ENCODE measurements around the gene ROBO1.

The ROBO1 gene

GRCh38 chr3:78834910-78835309 is 932.9 kb downstream of the ROBO1 start:
- Histone ChIP-seq H3K36me3 (replicated peaks; ENCODE audit: insufficient read depth, low read length) (no peaks in the 10 kb centered on the region), H2AFZ (ENCODE audit: low read length) (no peak overlapping the region), H3F3A (ENCODE audit: insufficient read depth, low read length) (no peaks in the 10 kb centered on the region), H3K9ac (ENCODE audit: low read length) (no peak overlapping the region), H4K20me1 (ENCODE audit: insufficient read depth, low read length) (no peaks in the 10 kb centered on the region), H3K27me3 (replicated peaks; ENCODE audit: insufficient read depth, low read length) (no peaks in the 10 kb centered on the region), H3K27ac (ENCODE audit: low read length) (no peak overlapping the region), H3K79me2 (ENCODE audit: low read length) (no peaks in the 10 kb centered on the region), H3K4me1 (ENCODE audit: low read length) (no peaks in the 10 kb centered on the region), H3K4me3 (ENCODE audit: low read length) (no peak overlapping the region), H3K4me2 (ENCODE audit: low read depth, low read length) (no peak overlapping the region), H3K9me2 (replicated peaks; ENCODE audit: insufficient read depth, low read length) (no peaks in the 10 kb centered on the region), H3K9me3 (replicated peaks; ENCODE audit: insufficient read depth, low read length) (no peaks in the 10 kb centered on the region)
- TF ChIP-seq EZH2phosphoT487 (IDR thresholded peaks at IDR 0.05; ENCODE audit: low read length): no peak
- TF ChIP-seq EZH2 (optimal IDR thresholded peaks at IDR 0.05; ENCODE audit: low read depth, low read length): no peak
- no peak for TF ChIP-seq CTCF (IDR thresholded peaks at IDR 0.05; ENCODE audit: low read length)
- no peak for DNase-seq

GRCh38 chr3:78832785-78833204 is 935.0 kb downstream of the ROBO1 start:
- H3K9me2 ChIP-seq (replicated peaks; ENCODE audit: insufficient read depth, low read length): no peaks in the 10 kb centered on the region
- H3K4me1 ChIP-seq (ENCODE audit: low read length): no peaks in the 10 kb centered on the region
- TF ChIP-seq EZH2 (optimal IDR thresholded peaks at IDR 0.05; ENCODE audit: low read depth, low read length) (no peak), CTCF (IDR thresholded peaks at IDR 0.05; ENCODE audit: low read length) (no peak), EZH2phosphoT487 (IDR thresholded peaks at IDR 0.05; ENCODE audit: low read length) (no peak)
- H4K20me1 ChIP-seq (ENCODE audit: insufficient read depth, low read length): no peaks in the 10 kb centered on the region
- no peaks in the 10 kb centered on the region for H3K27me3 ChIP-seq (replicated peaks; ENCODE audit: insufficient read depth, low read length)
- H3K9ac ChIP-seq (ENCODE audit: low read length): no peak overlapping the region
- no peaks in the 10 kb centered on the region for H3K79me2 ChIP-seq (ENCODE audit: low read length)
- no peak for DNase-seq
- no peak overlapping the region for H3K4me2 ChIP-seq (ENCODE audit: low read depth, low read length)
- no peak overlapping the region for H3K27ac ChIP-seq (ENCODE audit: low read length)
- no peaks in the 10 kb centered on the region for H3K36me3 ChIP-seq (replicated peaks; ENCODE audit: insufficient read depth, low read length)
- no peak overlapping the region for H3K4me3 ChIP-seq (ENCODE audit: low read length)
- H3K9me3 ChIP-seq (replicated peaks; ENCODE audit: insufficient read depth, low read length): no peaks in the 10 kb centered on the region
- H2AFZ ChIP-seq (ENCODE audit: low read length): no peak overlapping the region
- H3F3A ChIP-seq (ENCODE audit: insufficient read depth, low read length): no peaks in the 10 kb centered on the region

- TF ChIP-seq EZH2phosphoT487 (IDR thresholded peaks at IDR 0.05; ENCODE audit: low read length): no peak
- no peak for TF ChIP-seq EZH2 (optimal IDR thresholded peaks at IDR 0.05; ENCODE audit: low read depth, low read length)
- TF ChIP-seq CTCF (IDR thresholded peaks at IDR 0.05; ENCODE audit: low read length): no peak
- Histone ChIP-seq H3K4me2 (ENCODE audit: low read depth, low read length) (no peak overlapping the region), H3K27me3 (replicated peaks; ENCODE audit: insufficient read depth, low read length) (no peaks in the 10 kb centered on the region), H3K4me1 (ENCODE audit: low read length) (no peaks in the 10 kb centered on the region), H2AFZ (ENCODE audit: low read length) (no peak overlapping the region), H3K27ac (ENCODE audit: low read length) (no peak overlapping the region), H3K9me2 (replicated peaks; ENCODE audit: insufficient read depth, low read length) (no peaks in the 10 kb centered on the region), H3K4me3 (ENCODE audit: low read length) (no peak overlapping the region), H3K9me3 (replicated peaks; ENCODE audit: insufficient read depth, low read length) (no peaks in the 10 kb centered on the region), H3K9ac (ENCODE audit: low read length) (no peak overlapping the region), H4K20me1 (ENCODE audit: insufficient read depth, low read length) (no peaks in the 10 kb centered on the region), H3K36me3 (replicated peaks; ENCODE audit: insufficient read depth, low read length) (no peaks in the 10 kb centered on the region), H3F3A (ENCODE audit: insufficient read depth, low read length) (no peaks in the 10 kb centered on the region), H3K79me2 (ENCODE audit: low read length) (no peaks in the 10 kb centered on the region)
- no peak for DNase-seq
Measured at GRCh38 chr3:78831446-78831972, 936.3 kb downstream of the ROBO1 start.

Measured in MM.1S (cell line).